Muscle layer of colon (tissue), 2 donors: ENCODE results near the gene AMOT.

Source experiments
- H3K27ac ChIP-seq: one replicate; pipeline ENCODE4 v1.7.0; 2013; ENCODE audit warnings: low read depth, mild to moderate bottlenecking, low read length, moderate library complexity
- H3K27me3 ChIP-seq, 2 donors: one replicate each; pipeline ENCODE4 v1.7.0; 2013; ENCODE audit warnings: low read length in 2 of 2, mild to moderate bottlenecking in 2 of 2; ENCODE audit not compliant: insufficient read depth in 2 of 2, control insufficient read depth in 1 of 2
- H3K36me3 ChIP-seq: one replicate; pipeline ENCODE4 v1.7.0; 2013; ENCODE audit warnings: mild to moderate bottlenecking, low read length; ENCODE audit not compliant: insufficient read depth
- H3K4me1 ChIP-seq: one replicate; pipeline ENCODE4 v1.7.0; 2013; ENCODE audit warnings: mild to moderate bottlenecking, low read length; ENCODE audit not compliant: insufficient read depth
- H3K4me3 ChIP-seq, 2 donors: one replicate each; pipeline ENCODE4 v1.7.0; 2013; ENCODE audit warnings: low read length in 2 of 2, low read depth in 1 of 2, mild to moderate bottlenecking in 1 of 2, moderate library complexity in 1 of 2
- H3K9ac ChIP-seq: one replicate; pipeline ENCODE4 v1.7.0; 2013; ENCODE audit warnings: low read length
- H3K9me3 ChIP-seq: one replicate; pipeline ENCODE4 v1.7.0; 2013; ENCODE audit warnings: mild to moderate bottlenecking, low read length
- donor health status: abdominal sarcoma.
- donor health status: Adenocarcinoma of cecum.

The AMOT gene

GRCh38 chrX:112840382-112841113 is at the start of gene AMOT:
TSS of gene AMOT (minus strand) at chrX:112840831. CDS start at chrX:112823126, 17,705 bp downstream.
- peaks cover 7% of the 10 kb centered on the region in 2 donors for H3K27me3 ChIP-seq
- H3K4me3 ChIP-seq, result peak within 1 kb of the TSS; percentile 67 to 73
- no peaks in the 10 kb centered on the region for H3K4me1 ChIP-seq
- peak within 1 kb of the TSS; percentile 37 for H3K9ac ChIP-seq
- no peaks in the 10 kb centered on the region for H3K36me3 ChIP-seq
- H3K9me3 ChIP-seq, result no peaks in the 10 kb centered on the region
- H3K27ac ChIP-seq, result peak within 1 kb of the TSS; percentile 56

- H3K9ac ChIP-seq, result no peak overlapping the region
- H3K9me3 ChIP-seq, result no peaks in the 10 kb centered on the region
- no peaks in the 10 kb centered on the region for H3K27me3 ChIP-seq
- H3K36me3 ChIP-seq, result no peaks in the 10 kb centered on the region
- no peak overlapping the region for H3K4me3 ChIP-seq
- H3K27ac ChIP-seq, result no peak overlapping the region
- H3K4me1 ChIP-seq, result no peaks in the 10 kb centered on the region
Measured at GRCh38 chrX:112889400-112889799, 48.8 kb upstream of the AMOT start.

GRCh38 chrX:112888916-112889315 is 48.3 kb upstream of the AMOT start:
- Histone ChIP-seq H3K4me1 (no peaks in the 10 kb centered on the region), H3K27me3 (no peaks in the 10 kb centered on the region), H3K9ac (no peak overlapping the region), H3K4me3 (no peak overlapping the region), H3K9me3 (no peaks in the 10 kb centered on the region), H3K36me3 (no peaks in the 10 kb centered on the region), H3K27ac (no peak overlapping the region)

- no peak overlapping the region for H3K27ac ChIP-seq
- no peak overlapping the region for H3K4me3 ChIP-seq
- no peak overlapping the region for H3K9ac ChIP-seq
- no peaks in the 10 kb centered on the region for H3K27me3 ChIP-seq
- no peaks in the 10 kb centered on the region for H3K4me1 ChIP-seq
- H3K36me3 ChIP-seq, result no peaks in the 10 kb centered on the region
- no peaks in the 10 kb centered on the region for H3K9me3 ChIP-seq
Measured at GRCh38 chrX:112877771-112878173, 37.1 kb upstream of the AMOT start.

GRCh38 chrX:112874614-112875013 is 34.0 kb upstream of the AMOT start:
- H3K9ac ChIP-seq, result no peak overlapping the region
- no peaks in the 10 kb centered on the region for H3K9me3 ChIP-seq
- H3K4me1 ChIP-seq, result no peaks in the 10 kb centered on the region
- H3K27me3 ChIP-seq, result no peaks in the 10 kb centered on the region
- no peak overlapping the region for H3K27ac ChIP-seq
- H3K36me3 ChIP-seq, result no peaks in the 10 kb centered on the region
- H3K4me3 ChIP-seq, result no peak overlapping the region

GRCh38 chrX:112874175-112874574 is 33.5 kb upstream of the AMOT start:
- H3K27ac ChIP-seq, result no peak overlapping the region
- H3K4me1 ChIP-seq, result no peaks in the 10 kb centered on the region
- H3K9ac ChIP-seq, result no peak overlapping the region
- H3K4me3 ChIP-seq, result no peak overlapping the region
- H3K27me3 ChIP-seq, result no peaks in the 10 kb centered on the region
- H3K9me3 ChIP-seq, result no peaks in the 10 kb centered on the region
- H3K36me3 ChIP-seq, result no peaks in the 10 kb centered on the region

- no peaks in the 10 kb centered on the region for H3K4me1 ChIP-seq
- no peaks in the 10 kb centered on the region for H3K9me3 ChIP-seq
- H3K9ac ChIP-seq, result no peak overlapping the region
- H3K27me3 ChIP-seq, result peaks cover 0 to 4% of the 10 kb centered on the region in 2 donors
- H3K27ac ChIP-seq, result no peak overlapping the region
- no peak overlapping the region for H3K4me3 ChIP-seq
- no peaks in the 10 kb centered on the region for H3K36me3 ChIP-seq
Measured at GRCh38 chrX:112868586-112868985, 28.0 kb upstream of the AMOT start.

- H3K27me3 ChIP-seq, result peaks cover 0 to 4% of the 10 kb centered on the region in 2 donors
- H3K36me3 ChIP-seq, result no peaks in the 10 kb centered on the region
- no peaks in the 10 kb centered on the region for H3K9me3 ChIP-seq
- no peak overlapping the region for H3K27ac ChIP-seq
- H3K4me1 ChIP-seq, result no peaks in the 10 kb centered on the region
- no peak overlapping the region for H3K4me3 ChIP-seq
- no peak overlapping the region for H3K9ac ChIP-seq
Measured at GRCh38 chrX:112867570-112867969, 26.9 kb upstream of the AMOT start.

- H3K9ac ChIP-seq, result no peak overlapping the region
- peaks cover 0 to 4% of the 10 kb centered on the region in 2 donors for H3K27me3 ChIP-seq
Measured at GRCh38 chrX:112866175-112866574, 25.5 kb upstream of the AMOT start.

GRCh38 chrX:112865464-112866025 is 24.9 kb upstream of the AMOT start:
- Histone ChIP-seq H3K4me3 (no peak overlapping the region), H3K27ac (no peak overlapping the region), H3K36me3 (no peaks in the 10 kb centered on the region), H3K4me1 (no peaks in the 10 kb centered on the region), H3K9me3 (no peaks in the 10 kb centered on the region), H3K9ac (no peak overlapping the region), H3K27me3 (peaks cover 0 to 4% of the 10 kb centered on the region in 2 donors)

More at GRCh38 chrX:112866175-112866574, 25.5 kb upstream of the AMOT start:
- no peaks in the 10 kb centered on the region for H3K9me3 ChIP-seq
- H3K4me3 ChIP-seq, result no peak overlapping the region
- no peaks in the 10 kb centered on the region for H3K36me3 ChIP-seq
- H3K4me1 ChIP-seq, result no peaks in the 10 kb centered on the region
- no peak overlapping the region for H3K27ac ChIP-seq

GRCh38 chrX:112863850-112864249 is 23.2 kb upstream of the AMOT start:
- no peaks in the 10 kb centered on the region for H3K9me3 ChIP-seq
- peaks cover 0 to 4% of the 10 kb centered on the region in 2 donors for H3K27me3 ChIP-seq
- no peak overlapping the region for H3K9ac ChIP-seq
- H3K4me1 ChIP-seq, result no peaks in the 10 kb centered on the region
- no peak overlapping the region for H3K4me3 ChIP-seq
- H3K27ac ChIP-seq, result no peak overlapping the region
- no peaks in the 10 kb centered on the region for H3K36me3 ChIP-seq

- Histone ChIP-seq H3K4me1 (no peaks in the 10 kb centered on the region), H3K9ac (no peak overlapping the region), H3K9me3 (no peaks in the 10 kb centered on the region), H3K27ac (no peak overlapping the region), H3K36me3 (no peaks in the 10 kb centered on the region), H3K4me3 (no peak overlapping the region), H3K27me3 (no peaks in the 10 kb centered on the region)
Measured at GRCh38 chrX:112857478-112857878, 16.8 kb upstream of the AMOT start.
